Measurements from ENCODE around the gene TOP2A.

TOP2A gene

DNA sequence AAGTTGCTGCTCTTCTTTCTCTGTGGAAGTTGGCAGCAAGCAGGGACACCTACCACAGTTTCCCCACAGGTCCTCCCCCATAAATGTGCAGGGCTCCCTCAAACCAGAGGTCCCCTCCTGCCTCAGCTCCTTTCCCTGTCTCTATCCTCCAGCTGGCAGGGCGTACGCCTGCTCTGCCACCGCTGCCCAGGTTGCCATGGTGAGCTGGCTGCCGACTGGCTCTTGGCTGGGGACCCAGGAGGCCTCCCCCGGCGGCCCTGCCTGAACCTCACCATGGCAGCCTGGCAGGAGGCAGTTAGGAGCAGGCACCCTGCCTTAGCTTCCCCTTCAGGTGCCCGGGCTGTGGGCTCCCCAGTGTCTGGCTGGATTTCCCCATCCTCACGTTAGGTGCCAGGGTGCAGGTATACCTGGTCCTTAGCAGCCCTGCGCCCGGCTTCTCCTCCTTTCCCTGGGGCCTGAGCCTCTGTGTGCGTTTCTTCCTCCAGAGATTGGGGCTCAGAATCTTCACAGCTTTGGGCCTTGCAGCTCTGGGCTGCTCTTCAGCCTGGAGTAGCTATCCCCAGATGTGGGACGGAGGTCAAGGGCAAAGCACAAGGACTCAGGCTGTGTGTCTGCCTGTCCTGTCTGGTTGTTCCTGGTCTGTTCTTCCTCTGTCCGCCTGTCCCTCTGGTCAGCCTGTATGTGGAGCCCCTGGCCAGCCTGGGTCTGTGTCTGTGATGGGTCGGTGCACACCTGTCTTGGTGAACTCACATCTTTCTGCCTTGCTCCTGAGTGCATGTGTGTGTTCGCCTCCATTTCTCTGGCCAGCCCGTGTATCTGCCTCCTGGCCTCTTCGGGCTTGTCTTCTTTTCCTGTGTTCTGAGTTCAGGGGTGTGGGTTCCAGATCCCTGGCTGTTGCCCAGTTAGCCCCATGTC is 68.9 kb downstream of the TOP2A start:
- peaks cover 45% of the 10 kb centered on the region for H3K4me1 ChIP-seq (ENCODE audit: insufficient read depth, low read length)
- H3K9me3 ChIP-seq (ENCODE audit: control insufficient read depth, insufficient read depth, low read length): no peaks in the 10 kb centered on the region
- no peak overlapping the region for H3K9ac ChIP-seq (ENCODE audit: low read depth, low read length)
- H3K36me3 ChIP-seq (ENCODE audit: insufficient read depth, low read length): no peaks in the 10 kb centered on the region

DNA sequence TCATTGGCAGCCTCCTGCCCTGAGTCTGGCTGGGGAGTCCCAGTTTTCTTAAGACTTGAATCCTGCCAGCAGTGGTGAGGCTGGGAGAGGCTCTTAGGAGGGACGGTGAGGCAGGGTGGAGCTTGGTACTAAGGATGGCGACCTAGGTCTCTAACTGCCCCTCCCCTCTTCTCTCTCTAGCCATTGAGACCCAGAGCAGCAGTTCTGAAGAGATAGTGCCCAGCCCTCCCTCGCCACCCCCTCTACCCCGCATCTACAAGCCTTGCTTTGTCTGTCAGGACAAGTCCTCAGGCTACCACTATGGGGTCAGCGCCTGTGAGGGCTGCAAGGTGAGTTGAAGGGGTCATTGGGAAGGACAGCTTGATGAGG is 69.6 kb downstream of the TOP2A start:
- Histone ChIP-seq H3K36me3 (ENCODE audit: insufficient read depth, low read length) (no peaks in the 10 kb centered on the region), H3K9ac (ENCODE audit: low read depth, low read length) (peak overlapping the region; percentile 22; the same call in 1 of the 2 replicates), H3K4me1 (ENCODE audit: insufficient read depth, low read length) (peaks cover 50% of the 10 kb centered on the region), H3K9me3 (ENCODE audit: control insufficient read depth, insufficient read depth, low read length) (no peaks in the 10 kb centered on the region)

DNA sequence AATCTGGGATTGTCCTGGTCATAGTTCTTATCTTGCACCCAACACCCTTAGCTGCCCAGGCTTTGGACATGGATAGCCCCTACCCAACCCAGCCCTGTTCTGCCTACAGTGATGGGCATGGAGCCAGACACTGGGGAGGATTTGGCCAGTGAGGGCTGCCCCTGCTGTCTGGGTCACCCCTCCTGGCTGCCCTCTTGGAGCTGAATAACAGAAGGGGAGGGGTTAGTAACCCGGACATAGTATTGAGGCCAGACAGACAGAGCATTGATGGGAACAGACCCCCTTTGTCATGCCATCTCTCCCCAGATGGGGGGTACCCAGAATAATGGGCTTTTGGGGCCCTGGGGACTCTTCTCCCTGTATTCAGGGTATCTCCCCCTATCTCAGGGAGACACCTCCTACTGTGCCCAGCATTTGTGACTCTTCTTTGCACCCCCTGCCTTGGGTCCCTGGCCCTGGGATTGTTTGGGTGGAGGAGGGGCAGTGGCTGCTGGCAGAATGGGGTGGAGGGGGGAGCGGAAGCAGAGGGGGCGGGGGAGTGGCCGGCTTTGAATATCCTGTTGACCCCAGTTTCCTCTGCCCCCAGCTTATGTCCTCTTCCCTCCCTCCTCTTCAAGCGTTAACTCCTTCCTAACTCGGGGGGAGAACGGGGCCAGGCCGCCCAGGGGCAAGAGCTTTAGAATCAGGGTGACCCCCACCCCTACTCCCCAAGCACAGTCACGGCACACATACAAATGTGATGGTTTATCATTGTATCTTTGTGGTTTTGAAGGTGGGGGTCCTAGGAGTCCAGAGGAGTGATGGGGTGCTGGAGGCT is 70.2 kb downstream of the TOP2A start:
- H3K9ac ChIP-seq (ENCODE audit: low read depth, low read length): peak overlapping the region; percentile 22; the same call in 1 of the 2 replicates
- no peaks in the 10 kb centered on the region for H3K36me3 ChIP-seq (ENCODE audit: insufficient read depth, low read length)
- peaks cover 54% of the 10 kb centered on the region for H3K4me1 ChIP-seq (ENCODE audit: insufficient read depth, low read length)
- H3K9me3 ChIP-seq (ENCODE audit: control insufficient read depth, insufficient read depth, low read length): no peaks in the 10 kb centered on the region

DNA sequence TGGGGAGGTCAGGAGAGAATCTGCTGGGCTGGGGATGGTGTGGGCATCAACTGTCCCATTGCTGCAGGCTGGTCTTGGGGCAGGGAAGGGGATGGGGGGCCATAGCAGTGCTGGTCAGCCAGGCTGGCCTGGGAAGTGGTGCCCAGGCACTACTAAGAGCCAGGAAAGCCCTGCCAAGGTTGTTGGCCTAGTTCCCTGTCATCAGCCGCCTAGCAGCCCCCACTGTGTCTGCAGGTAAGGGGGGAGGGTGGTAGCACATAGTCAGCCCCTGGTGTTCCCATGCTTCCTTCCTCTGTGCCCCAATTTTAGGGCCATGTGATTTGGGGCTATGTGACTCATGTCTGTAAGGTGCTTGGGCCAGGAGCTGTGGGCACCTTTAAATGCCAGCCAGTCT is 70.9 kb downstream of the TOP2A start:
- Histone ChIP-seq H3K9ac (ENCODE audit: low read depth, low read length) (no peak overlapping the region), H3K9me3 (ENCODE audit: control insufficient read depth, insufficient read depth, low read length) (no peaks in the 10 kb centered on the region), H3K36me3 (ENCODE audit: insufficient read depth, low read length) (no peaks in the 10 kb centered on the region), H3K4me1 (ENCODE audit: insufficient read depth, low read length) (peaks cover 54% of the 10 kb centered on the region)

DNA sequence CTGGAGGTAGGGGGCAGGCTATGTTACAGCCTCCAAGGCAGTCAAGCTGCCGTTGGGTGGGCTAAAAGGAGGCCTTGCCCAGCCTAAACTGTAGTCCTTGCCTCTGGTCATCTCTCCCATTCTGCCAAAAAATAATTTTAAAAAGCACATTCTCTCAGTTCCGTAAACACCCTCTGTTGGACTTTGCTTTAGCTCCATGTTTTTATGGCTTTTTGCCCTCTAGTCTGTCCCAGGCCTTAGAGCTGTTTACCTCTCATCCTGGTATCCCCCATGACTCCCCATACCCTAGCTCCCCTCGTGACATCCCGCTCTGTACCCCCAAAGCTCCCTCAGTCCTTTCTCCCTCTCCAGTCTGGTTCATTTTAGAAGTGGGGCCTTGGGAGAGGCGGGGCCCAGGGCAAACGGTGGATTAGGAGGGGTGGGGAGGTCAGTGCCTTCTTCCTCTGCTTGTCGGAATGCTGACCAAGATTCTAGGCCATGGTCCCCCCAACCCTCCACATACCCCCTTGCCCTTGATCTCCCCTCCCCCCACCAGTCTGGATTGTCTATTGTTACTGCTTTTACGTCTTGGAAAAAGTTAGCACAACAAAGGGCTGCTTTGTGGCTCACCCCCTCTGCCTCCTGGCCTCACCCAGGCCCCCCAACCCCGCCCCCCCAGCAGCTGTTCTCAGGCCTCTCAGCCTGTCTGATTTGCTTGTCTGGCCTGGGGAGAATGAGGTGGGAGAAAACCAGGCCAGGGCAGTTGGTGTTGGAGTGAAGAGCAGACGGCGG is 71.5 kb downstream of the TOP2A start:
- Histone ChIP-seq H3K9ac (ENCODE audit: low read depth, low read length) (peak overlapping the region; percentile 58; the same call in 1 of the 2 replicates), H3K4me1 (ENCODE audit: insufficient read depth, low read length) (peaks cover 51% of the 10 kb centered on the region), H3K36me3 (ENCODE audit: insufficient read depth, low read length) (no peaks in the 10 kb centered on the region), H3K9me3 (ENCODE audit: control insufficient read depth, insufficient read depth, low read length) (no peaks in the 10 kb centered on the region)

DNA sequence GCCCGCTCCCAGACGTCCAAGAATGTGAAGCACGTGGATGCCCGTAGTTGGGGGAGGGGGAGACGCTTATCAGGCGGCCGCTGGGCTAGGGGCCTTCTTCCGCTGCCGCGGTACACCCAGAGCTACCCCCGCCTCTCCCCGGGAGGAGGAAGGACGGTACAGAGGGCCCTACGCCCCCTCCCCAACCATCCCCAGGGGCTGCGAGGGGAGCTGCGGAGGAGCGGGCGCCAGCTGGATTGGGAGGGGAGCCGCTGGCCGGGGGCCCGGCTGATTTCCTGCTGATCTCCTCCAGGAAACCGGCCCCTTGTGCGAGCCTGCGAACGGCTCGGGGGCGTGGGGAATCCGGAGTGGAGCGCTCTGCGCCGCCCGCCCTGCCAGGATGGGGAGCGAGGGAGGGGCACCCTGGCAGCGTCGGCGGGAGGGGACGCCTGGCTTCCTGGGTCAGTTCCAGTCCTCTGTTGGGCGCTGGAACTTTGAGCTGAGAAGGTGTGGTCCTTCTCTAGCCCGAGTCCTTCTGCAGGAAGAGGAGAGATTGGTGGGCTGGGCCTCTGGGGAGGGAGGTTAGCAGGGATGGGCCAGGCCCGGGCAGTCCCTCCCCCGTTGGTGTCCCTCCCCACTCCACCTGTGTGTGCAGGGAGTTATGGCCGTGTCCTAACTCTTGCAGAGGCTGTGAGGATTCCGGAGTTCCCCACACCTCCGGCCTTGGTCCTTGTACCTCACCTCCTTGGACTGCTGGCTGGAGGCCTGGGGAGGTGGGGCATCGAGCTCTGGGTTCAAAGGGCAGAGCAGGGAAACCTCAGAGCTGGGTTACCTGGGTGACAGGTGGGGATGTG is 72.3 kb downstream of the TOP2A start:
- no peaks in the 10 kb centered on the region for H3K9me3 ChIP-seq (ENCODE audit: control insufficient read depth, insufficient read depth, low read length)
- peak overlapping the region; percentile 58; the same call in 1 of the 2 replicates for H3K9ac ChIP-seq (ENCODE audit: low read depth, low read length)
- peaks cover 51% of the 10 kb centered on the region for H3K4me1 ChIP-seq (ENCODE audit: insufficient read depth, low read length)
- no peaks in the 10 kb centered on the region for H3K36me3 ChIP-seq (ENCODE audit: insufficient read depth, low read length)

DNA sequence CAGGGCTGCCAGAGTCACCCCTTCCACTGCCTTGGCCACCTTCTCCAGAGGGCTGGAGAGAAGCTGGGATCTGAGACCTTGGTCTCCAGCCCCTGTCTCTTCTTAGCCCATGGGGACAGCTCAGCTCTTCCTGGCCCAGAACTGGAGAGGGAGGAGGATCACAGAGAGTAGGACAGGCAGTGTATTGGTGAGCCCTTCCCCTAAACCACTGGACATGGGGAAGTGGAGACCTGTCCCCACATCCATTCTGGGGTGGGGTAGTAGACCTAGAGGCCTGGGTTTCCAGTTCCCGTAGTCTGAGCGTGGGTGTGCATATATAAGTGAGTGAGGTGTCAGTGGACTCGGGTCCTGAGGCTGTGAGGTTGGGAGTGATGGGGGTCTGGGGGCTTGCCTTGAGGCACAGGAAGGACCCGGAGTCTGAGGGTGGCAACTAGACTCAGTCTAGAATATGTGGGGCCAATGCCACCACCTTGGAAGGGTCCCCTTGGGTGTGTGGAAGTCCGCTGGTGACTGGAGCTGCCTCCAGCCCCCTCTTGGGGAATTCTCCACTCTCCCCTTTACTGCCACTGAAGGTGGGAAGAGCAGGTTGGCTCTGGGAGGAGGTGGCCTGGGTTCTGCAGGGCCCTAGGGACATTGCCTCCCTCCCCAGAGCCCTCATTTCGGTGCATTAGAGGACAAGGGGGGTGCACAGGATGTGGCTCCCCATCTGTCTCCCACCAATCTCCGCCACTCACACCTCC is 73.1 kb downstream of the TOP2A start:
- Histone ChIP-seq H3K9ac (ENCODE audit: low read depth, low read length) (peak overlapping the region; percentile 58; the same call in 1 of the 2 replicates), H3K36me3 (ENCODE audit: insufficient read depth, low read length) (no peaks in the 10 kb centered on the region), H3K9me3 (ENCODE audit: control insufficient read depth, insufficient read depth, low read length) (no peaks in the 10 kb centered on the region), H3K4me1 (ENCODE audit: insufficient read depth, low read length) (peaks cover 51% of the 10 kb centered on the region)

DNA sequence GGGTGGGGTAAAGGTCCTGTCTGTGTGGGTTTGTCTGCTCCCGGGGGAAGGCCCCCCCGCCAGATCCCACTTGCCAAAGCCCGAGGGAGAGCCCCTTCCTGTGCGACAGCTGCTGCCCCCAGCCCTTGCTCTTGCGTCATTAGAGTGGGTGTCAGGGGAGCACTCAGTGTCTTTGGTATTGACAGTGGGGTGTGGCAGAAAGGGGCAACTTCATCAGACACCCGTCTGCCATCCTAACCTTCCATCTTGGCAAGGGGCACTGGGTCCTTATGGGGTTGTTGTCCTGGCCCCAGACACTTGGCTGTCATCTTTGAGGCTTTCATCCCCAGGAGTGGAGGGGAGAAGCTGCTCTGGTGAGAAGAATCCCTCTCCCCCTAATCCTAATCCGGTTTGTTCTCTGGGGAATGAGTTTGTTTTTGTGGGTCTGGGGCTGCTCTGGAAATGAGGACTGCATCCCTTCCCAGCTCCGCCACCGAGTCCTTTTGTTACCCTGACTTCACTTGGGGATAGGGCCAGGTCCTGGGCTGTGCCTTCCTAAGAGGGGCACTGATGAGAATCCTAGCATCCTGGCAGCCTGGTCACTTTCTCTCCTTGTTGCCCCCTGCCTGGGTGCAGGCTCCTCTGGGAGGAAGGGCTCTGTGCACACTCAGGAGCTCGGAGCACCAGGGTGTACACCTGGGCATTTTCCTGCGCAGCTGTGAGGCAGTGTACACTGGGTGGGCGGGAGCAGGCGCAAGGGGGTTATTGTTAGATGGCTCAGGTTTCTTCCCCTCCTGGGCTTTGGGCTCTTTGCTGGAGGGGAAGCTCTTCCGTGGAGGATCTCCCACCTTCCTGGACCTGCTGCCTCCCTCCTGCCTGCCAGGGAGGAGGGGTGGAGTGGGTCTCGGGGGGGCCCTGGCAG is 74.2 kb downstream of the TOP2A start:
- H3K9me3 ChIP-seq (ENCODE audit: control insufficient read depth, insufficient read depth, low read length): no peaks in the 10 kb centered on the region
- peak overlapping the region; percentile 63; the same call in 1 of the 2 replicates for H3K9ac ChIP-seq (ENCODE audit: low read depth, low read length)
- H3K36me3 ChIP-seq (ENCODE audit: insufficient read depth, low read length): no peaks in the 10 kb centered on the region
- H3K4me1 ChIP-seq (ENCODE audit: insufficient read depth, low read length): peaks cover 44% of the 10 kb centered on the region

DNA sequence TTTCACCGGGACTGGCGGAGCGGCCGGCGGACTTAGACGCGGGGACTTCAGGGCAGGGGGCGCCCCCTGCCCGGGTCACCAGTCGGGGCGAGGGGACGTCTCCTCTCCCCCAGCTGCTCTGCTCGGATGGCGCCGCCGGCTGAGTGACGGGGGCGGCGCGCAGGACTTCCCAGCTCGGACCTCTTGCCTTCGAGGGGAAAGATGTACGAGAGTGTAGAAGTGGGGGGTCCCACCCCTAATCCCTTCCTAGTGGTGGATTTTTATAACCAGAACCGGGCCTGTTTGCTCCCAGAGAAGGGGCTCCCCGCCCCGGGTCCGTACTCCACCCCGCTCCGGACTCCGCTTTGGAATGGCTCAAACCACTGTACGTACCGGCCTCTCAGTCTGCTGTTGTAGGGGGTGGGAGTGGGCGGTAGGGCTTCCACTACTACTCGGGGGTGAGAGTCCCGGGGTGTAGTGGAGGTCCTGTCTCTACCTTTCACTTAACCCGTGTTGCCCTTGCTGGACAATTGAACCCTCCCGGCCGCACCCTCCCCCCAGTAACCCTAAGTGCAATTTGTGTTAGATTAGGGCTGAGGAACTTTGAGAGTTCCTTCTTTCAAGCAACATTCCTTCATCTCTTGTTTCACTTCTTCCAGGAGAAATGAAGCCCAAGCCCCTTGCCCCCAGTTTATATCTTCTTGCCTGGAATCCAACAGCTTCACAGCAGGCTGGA is 75.0 kb downstream of the TOP2A start:
- no peaks in the 10 kb centered on the region for H3K9me3 ChIP-seq (ENCODE audit: control insufficient read depth, insufficient read depth, low read length)
- H3K4me1 ChIP-seq (ENCODE audit: insufficient read depth, low read length): peaks cover 37% of the 10 kb centered on the region
- H3K9ac ChIP-seq (ENCODE audit: low read depth, low read length): peak overlapping the region; percentile 63
- no peaks in the 10 kb centered on the region for H3K36me3 ChIP-seq (ENCODE audit: insufficient read depth, low read length)

DNA sequence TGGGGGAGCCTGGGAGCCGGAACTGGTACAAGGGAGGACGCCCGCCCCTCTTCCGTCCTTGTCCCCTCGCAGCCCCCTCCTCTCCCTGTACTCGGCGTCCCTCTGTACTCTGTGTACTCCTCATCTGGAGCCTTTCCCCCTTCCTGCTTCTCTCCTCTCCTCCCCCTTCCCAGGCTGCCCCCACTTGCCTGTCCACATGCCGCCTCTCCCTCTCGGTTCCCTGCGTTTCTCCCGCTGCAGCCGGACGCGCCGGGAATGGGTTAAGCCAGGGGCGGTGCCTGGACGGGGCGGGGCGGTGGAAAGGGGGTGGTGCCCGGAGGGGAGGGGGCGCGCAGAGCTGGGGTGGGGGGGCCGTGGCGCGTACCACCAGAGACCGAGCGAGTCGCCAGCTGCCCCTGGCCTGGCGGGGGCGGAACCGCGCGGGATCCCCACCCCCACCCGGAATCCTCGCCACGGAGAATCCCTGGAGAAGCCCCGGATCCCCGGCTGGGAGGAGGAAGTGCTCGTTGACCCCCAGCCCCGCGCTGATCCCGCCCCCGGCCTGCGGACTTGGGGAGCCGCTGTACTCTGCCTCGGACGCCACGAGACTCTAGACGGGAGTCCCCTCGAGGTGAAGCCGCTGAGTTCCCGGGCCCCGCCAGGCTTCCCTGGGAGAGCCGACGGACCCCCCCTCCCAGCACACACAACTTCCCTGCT is 75.7 kb downstream of the TOP2A start:
- Histone ChIP-seq H3K4me1 (ENCODE audit: insufficient read depth, low read length) (peaks cover 31% of the 10 kb centered on the region), H3K36me3 (ENCODE audit: insufficient read depth, low read length) (no peaks in the 10 kb centered on the region), H3K9me3 (ENCODE audit: control insufficient read depth, insufficient read depth, low read length) (no peaks in the 10 kb centered on the region), H3K9ac (ENCODE audit: low read depth, low read length) (peak overlapping the region; percentile 63)

Data from ES-I3 (cell line).